Measurements from ENCODE around the gene HSPA1L. TPM values are rescaled to one million over a fixed set of nuclear protein-coding genes. Genes with fewer than 3 reads are reported as not detected.
"Not testable (repeated sequence)": the region's sequence is repeated elsewhere in the genome, so short reads cannot be mapped to it uniquely, and the experiment has no call there.

Gene HSPA1L
- total RNA-seq, 1 experiment from 2014 or later: 0.75 TPM

- in situ Hi-C loops (cut with HindIII; ENCODE audit: low sequenced_read_pairs); DNase-seq (ENCODE audit: low spot score): not testable (repeated sequence)
These were observed 23.1 kb upstream of the HSPA1L start for GRCh38 chr6:31838114-31838553.

GRCh38 chr6:31837369-31838113 is 22.5 kb upstream of the HSPA1L start:
- no peak for DNase-seq (ENCODE audit: low spot score)
- in situ Hi-C loops (cut with HindIII; ENCODE audit: low sequenced_read_pairs): no loop called here

- in situ Hi-C loops (cut with HindIII; ENCODE audit: low sequenced_read_pairs): no loop called here
- DNase-seq (ENCODE audit: low spot score): no peak
These were observed 21.6 kb upstream of the HSPA1L start for GRCh38 chr6:31836474-31837368.

GRCh38 chr6:31836047-31836473 is 21.0 kb upstream of the HSPA1L start:
- in situ Hi-C loops (cut with HindIII; ENCODE audit: low sequenced_read_pairs): no loop called here

GRCh38 chr6:31834367-31835250 is 19.5 kb upstream of the HSPA1L start:
- in situ Hi-C loops (cut with HindIII; ENCODE audit: low sequenced_read_pairs): no loop called here
- peak; percentile 89 for DNase-seq (ENCODE audit: low spot score)

More at GRCh38 chr6:31836047-31836473, 21.0 kb upstream of the HSPA1L start:
- DNase-seq (ENCODE audit: low spot score): no peak

GRCh38 chr6:31831350-31832215 is 16.5 kb upstream of the HSPA1L start:
- DNase-seq (ENCODE audit: low spot score): no peak
- in situ Hi-C loops (cut with HindIII; ENCODE audit: low sequenced_read_pairs): no loop called here

- DNase-seq (ENCODE audit: low spot score): no peak
- in situ Hi-C loops (cut with HindIII; ENCODE audit: low sequenced_read_pairs): no loop called here
These were observed 15.8 kb upstream of the HSPA1L start for GRCh38 chr6:31830886-31831335.

- in situ Hi-C loops (cut with HindIII; ENCODE audit: low sequenced_read_pairs): no loop called here
- DNase-seq (ENCODE audit: low spot score): peak; percentile 80
These were observed 14.7 kb upstream of the HSPA1L start for GRCh38 chr6:31829633-31830283.

GRCh38 chr6:31827286-31828079 is 12.4 kb upstream of the HSPA1L start, which contains the start of gene HSPA1B:
Gene HSPA1B, plus strand, starts transcription at chr6:31827738. Its CDS starts 213 bp downstream, at chr6:31827951.
- DNase-seq (ENCODE audit: low spot score): peak; percentile 100
- in situ Hi-C loops (cut with HindIII; ENCODE audit: low sequenced_read_pairs): no loop called here

GRCh38 chr6:31826793-31827285 is 11.8 kb upstream of the HSPA1L start:
- in situ Hi-C loops (cut with HindIII; ENCODE audit: low sequenced_read_pairs): no loop called here
- no peak for DNase-seq (ENCODE audit: low spot score)

GRCh38 chr6:31825553-31825952 is 10.5 kb upstream of the HSPA1L start:
- in situ Hi-C loops (cut with HindIII; ENCODE audit: low sequenced_read_pairs): no loop called here
- no peak for DNase-seq (ENCODE audit: low spot score)

GRCh38 chr6:31823592-31824196 is 8.6 kb upstream of the HSPA1L start:
- in situ Hi-C loops (cut with HindIII; ENCODE audit: low sequenced_read_pairs): not testable (repeated sequence)

GRCh38 chr6:31822036-31822821 is 7.1 kb upstream of the HSPA1L start:
- in situ Hi-C loops (cut with HindIII; ENCODE audit: low sequenced_read_pairs): no loop called here
- peak; percentile 84 for DNase-seq (ENCODE audit: low spot score)

More at GRCh38 chr6:31823592-31824196, 8.6 kb upstream of the HSPA1L start:
- not testable (repeated sequence) for DNase-seq (ENCODE audit: low spot score)

GRCh38 chr6:31821301-31822035 is 6.4 kb upstream of the HSPA1L start:
- DNase-seq (ENCODE audit: low spot score): peak; percentile 61
- in situ Hi-C loops (cut with HindIII; ENCODE audit: low sequenced_read_pairs): no loop called here

GRCh38 chr6:31820399-31820798 is 5.3 kb upstream of the HSPA1L start:
- in situ Hi-C loops (cut with HindIII; ENCODE audit: low sequenced_read_pairs); DNase-seq (ENCODE audit: low spot score): not testable (repeated sequence)

Measured in G401 (cell line).